NCI-H748 (cell line): ENCODE data around the gene FRS3.
"Not testable (repeated sequence)": the region's sequence is repeated elsewhere in the genome, so short reads cannot be mapped to it uniquely, and the experiment has no call there.

Source experiments
- DNase-seq: peaks from one replicate; lab custom pipeline; 2025; ENCODE audit not compliant: unreplicated experiment; lab: John Stamatoyannopoulos, UW

FRS3 gene, protein sequence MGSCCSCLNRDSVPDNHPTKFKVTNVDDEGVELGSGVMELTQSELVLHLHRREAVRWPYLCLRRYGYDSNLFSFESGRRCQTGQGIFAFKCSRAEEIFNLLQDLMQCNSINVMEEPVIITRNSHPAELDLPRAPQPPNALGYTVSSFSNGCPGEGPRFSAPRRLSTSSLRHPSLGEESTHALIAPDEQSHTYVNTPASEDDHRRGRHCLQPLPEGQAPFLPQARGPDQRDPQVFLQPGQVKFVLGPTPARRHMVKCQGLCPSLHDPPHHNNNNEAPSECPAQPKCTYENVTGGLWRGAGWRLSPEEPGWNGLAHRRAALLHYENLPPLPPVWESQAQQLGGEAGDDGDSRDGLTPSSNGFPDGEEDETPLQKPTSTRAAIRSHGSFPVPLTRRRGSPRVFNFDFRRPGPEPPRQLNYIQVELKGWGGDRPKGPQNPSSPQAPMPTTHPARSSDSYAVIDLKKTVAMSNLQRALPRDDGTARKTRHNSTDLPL

GRCh38 chr6:41779788-41780550 lies at the start of gene FRS3:
FRS3 (minus strand) TSS chr6:41779900; CDS start chr6:41776987, 2,913 bp downstream.
- DNase-seq, result peak; percentile 97

- DNase-seq, result no peak
Measured at GRCh38 chr6:41826343-41827022, 46.8 kb upstream of the FRS3 start.

DNA sequence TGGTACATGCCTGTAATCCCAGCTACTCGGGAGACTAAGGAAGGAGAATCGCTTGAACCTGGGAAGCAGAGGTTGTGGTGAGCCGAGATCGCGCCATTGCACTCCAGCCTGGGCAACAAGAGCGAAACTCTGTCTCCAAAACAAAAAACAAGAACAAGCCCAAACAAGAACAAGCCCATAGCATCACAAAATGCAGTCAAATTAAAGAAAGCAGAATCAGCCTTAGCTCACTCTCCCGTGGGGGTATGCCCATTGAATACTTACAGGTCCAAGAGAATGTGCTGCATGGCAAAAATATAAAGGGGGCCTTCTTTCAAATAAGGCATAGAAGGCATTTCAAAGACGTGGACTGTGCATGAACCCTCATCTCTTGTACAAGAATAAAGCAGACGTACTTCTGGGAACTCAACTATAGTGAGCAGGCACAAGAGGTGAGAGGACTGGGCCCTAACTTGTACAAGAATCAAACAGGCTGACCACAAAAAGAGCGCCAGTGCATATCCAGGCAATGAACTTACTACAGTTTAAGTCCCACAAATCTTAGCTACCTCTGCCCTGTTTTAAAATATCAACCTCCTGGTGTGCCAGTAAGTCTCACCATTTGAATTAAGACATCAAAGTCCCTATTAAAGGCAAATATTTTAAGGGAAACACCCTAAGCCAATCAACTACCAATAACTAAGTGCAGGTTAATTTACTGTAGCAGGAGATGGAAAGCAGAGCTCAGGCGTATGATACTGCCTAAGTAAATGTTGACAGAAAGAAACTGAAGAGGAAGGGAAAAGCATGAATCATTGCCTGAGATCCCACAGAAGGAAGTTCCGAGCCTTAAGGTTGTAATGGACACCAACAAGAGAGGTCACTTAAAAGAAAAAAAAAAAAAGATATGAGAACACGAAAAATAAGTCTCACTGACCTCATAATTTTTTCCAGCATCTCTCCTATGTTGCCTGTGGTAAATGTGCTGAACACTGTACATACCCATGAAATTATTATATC lies 45.2 kb upstream of the FRS3 start:
- no peak for DNase-seq

DNA sequence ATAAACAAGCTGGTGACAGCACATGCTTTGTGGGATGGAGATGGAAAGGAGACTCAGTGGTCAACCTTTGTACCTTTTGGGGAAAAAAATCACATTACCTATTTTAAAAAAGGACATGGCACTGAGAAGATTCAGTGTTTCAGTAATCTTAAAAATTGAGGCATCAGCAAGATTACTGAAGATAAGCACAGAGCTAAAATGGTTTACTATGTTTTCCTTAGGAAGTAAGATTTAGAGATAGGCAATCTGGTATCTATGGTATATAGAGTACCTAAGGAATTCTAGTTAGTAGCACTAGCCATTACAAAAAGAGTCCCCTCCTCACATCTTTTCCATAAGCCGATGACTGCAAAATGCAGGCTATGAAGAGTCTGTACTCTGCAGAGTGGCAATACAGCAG lies 43.5 kb upstream of the FRS3 start:
- DNase-seq, result no peak

- no peak for DNase-seq
Measured at GRCh38 chr6:41822021-41822420, 42.3 kb upstream of the FRS3 start.

DNA sequence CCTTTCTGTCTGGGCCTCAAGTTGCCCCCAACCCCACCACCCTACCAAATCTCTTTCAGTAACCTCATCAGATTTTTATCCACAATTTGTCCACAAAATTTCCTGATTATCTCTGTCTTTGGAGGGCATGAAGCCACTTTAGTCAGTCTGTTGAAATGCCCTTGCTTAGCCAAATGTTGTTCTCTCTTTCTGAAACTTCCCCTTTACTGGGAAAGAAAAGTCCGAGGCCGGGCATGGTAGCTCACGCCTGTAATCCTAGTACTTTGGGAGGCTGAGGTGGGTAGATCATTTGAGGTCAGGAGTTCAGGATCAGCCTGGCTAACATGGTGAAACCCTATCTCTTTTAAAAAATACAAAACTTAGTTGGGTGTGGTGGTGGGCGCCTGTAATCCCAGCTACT lies 41.6 kb upstream of the FRS3 start:
- DNase-seq, result no peak

DNA sequence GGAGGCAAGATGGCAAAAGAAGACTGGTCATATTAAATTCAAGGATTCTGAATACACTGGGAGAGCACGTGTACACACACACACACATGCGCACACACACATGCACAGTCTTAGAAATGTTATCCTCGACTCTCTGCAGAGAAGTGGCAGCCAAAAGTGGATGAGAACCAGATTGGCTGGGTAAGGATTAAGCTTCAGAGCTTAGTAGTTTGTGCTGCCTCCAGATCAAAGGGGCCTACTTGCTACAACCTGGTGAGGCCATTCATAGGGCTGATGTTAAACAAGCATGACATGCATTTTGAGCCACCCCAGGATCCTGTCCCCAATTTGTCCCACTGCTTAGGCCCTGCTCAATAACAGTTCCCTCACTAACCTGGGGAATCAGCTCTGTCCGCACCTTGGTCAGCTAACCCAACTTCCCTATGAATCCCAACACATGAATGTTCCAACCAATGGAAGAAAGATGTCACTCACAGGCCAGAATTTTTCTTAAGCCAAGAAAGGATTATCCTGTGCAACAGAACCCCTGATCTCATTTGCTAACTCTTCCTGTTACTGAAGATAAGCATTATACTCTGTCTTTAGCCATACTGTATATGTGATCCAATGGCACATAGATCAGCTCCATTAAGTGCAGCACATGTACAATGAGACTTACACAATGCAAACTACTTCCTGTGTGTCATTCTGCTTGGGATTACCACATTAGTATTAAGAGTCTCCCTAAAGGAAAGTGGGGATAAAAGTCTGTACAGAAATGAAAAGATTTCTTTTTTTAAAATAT lies 38.8 kb upstream of the FRS3 start:
- no peak for DNase-seq

DNA sequence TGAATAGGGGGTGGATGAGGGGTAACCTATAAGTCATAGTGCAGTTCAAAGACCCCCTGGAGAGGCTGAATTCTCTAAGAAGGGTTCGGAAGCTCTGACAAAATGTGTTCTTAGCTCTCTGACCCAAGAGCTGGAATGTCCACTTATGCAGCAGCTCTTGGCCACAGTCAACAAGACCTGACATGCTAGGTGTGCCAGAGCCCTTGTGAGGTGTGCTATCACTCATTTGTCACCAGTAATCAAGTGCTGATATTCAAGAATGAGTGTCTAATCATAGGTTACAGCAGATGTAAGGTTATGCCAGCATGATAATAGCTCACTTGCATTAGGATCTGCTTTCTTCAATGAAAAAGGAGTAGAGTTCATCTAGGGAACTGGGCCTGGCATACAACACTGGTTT lies 35.9 kb upstream of the FRS3 start:
- DNase-seq, result no peak

DNA sequence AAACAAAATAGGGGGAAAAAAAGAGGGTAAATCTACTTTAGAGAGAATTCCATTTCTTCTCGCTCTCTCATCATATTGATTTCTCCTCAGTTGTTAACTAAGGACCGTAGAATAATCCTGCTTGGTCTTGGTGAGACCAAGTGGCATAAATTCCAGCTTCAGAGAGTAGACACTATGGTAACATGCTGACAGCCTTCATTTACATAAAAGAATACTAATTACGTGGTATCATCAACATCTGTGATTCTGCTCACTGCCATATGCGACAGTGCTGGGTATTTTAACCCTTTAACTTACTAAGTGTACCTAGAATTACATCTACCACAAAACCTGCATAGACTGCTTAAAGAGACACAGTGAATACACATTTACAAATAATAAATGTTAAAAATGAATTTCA lies 34.9 kb upstream of the FRS3 start:
- DNase-seq, result no peak

- no peak for DNase-seq
Measured at GRCh38 chr6:41813956-41814355, 34.3 kb upstream of the FRS3 start.

DNA sequence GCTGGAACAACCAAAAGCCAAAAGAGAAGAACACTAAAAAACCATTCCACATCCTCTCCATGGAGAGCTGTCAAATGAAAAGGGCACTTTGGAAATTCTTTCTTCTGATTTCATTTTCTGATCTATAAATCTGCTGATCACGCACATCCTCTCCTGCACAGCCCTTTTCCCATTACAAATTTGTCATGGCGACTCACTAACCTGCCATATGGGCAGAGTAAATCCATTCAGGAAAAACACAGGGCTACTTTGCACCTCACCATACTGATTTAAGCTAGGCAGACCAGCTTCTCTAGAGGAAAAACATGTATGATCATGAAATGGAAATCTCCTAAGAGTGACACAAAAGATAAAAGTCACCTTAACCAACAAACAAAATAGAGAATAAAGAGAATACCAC lies 33.8 kb upstream of the FRS3 start:
- no peak for DNase-seq

DNA sequence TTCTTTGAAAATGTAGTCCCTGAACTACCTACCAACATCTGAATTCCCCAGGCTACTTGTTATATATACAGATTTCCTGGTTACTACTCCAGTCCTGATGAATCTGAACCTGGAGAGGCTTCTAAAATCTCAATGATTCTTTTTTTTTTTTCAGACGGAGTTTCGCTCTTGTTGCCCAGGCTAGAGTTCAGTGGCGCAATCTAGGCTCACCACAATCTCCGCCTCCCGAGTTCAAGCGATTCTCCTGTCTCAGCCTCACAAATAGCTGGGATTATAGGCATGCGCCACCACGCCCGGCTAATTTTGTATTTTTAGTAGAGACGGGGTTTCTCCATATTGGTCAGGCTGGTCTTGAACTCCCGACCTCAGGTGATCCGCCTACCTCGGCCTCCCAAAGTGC lies 32.2 kb upstream of the FRS3 start:
- not testable (repeated sequence) for DNase-seq

GRCh38 chr6:41811095-41811494 lies 31.4 kb upstream of the FRS3 start:
- no peak for DNase-seq

GRCh38 chr6:41805830-41806774 lies 26.4 kb upstream of the FRS3 start:
- DNase-seq, result no peak

DNA sequence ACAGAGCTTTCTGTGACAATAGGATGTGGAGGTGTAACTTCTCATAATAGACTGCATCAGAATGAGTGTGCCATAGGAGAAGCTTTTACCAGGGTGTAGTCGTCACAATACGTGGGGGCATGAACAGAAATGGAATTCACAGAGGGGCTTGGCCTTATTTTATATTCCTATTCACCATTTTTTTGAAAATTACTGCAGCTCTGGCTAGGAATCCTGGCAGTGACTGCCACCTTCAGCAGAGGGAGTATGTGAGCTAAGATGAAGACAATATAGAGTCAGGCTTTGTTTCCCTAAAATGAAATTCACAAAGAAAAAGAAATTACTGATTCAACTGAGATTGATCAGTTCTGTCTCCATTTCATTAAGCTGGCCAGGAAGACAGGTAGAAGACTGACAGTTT lies 21.7 kb upstream of the FRS3 start:
- DNase-seq, result no peak

- no peak for DNase-seq
Measured at GRCh38 chr6:41799559-41799911, 19.8 kb upstream of the FRS3 start.

DNA sequence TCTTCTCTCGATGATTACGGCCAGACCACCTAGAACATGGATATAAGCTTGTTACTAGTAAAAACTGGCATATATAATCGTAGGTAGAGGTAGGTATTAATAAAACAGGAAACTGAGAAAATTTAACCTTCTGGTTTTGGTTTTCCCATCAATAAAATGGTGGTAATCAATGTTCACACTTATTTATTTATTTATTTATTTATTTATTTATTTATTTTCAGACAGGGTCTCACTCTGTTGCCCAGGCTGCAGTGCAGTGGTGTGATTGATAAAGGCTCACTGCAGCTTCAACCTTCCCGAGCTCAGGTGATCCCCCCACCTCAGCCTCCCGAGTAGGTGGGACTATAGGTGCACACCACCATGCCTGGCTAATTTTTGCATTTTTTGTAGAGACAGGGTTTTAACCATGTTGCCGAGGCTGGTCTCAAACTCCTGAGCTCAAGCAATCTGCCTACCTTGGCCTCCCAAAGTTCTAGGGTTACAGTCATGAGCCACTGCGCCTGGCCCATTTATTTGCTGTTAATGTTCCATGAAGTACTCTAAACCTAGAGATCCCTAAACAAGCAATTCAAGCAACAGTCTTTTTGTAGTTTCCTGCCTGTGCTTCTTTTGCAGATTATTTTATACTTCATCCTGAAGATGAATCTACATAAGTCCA lies 19.3 kb upstream of the FRS3 start:
- no peak for DNase-seq

GRCh38 chr6:41796474-41796873 lies 16.8 kb upstream of the FRS3 start:
- no peak for DNase-seq
